HepG2 (cell line): ENCODE data around the gene SIAH2. TPM values are rescaled to one million over a fixed set of nuclear protein-coding genes. Genes with fewer than 3 reads are reported as not detected.

Source experiments
- ATAC-seq: fragments of 200-7000 bp; cut with Tn5 transposase; 3 replicates; pipeline ENCODE4 v1.9.1; 2020; ENCODE audit warnings: mild to moderate bottlenecking, moderate library complexity
- BruUV-seq: library from RNA; stranded (reverse); fragments of 400-500 nt; replicated peaks from 2 replicates; lab custom pipeline; 2021; lab: Mats Ljungman, UMichigan
- CTCF ChIA-PET: fragments of 300-600 bp; formaldehyde crosslinking; extraction: SDS; loops from one replicate; lab custom pipeline; 2021; ENCODE audit warnings: low total read pairs, inconsistent platforms, low intra/inter-chr PET ratio; lab: Yijun Ruan, JAX
- POLR2A ChIA-PET: fragments of 350-600 bp; sonication (Branson Sonifier 250); formaldehyde crosslinking; loops from one replicate; lab custom pipeline; 2020; ENCODE audit warnings: antibody characterized with exemption, inconsistent platforms; lab: Yijun Ruan, JAX
- DNase-seq: peaks from one replicate; pipeline ENCODE4 v3.0.0-alpha.2; 2015; ENCODE audit warnings: low spot score
- FAIRE-seq: peaks from 3 replicates; lab custom pipeline; 2011; peaks lifted over from hg19 to GRCh38; lab: Jason Lieb, UNC
- H2AFZ ChIP-seq: one replicate; pipeline ENCODE4 v1.6.1; 2011; ENCODE audit warnings: low read length, inconsistent platforms
- H3K27ac ChIP-seq: fragments of 300-600 bp; 3 replicates; pipeline ENCODE4 v1.8.0; 2011; ENCODE audit warnings: mixed run types, mild to moderate bottlenecking, mixed read lengths, low read length, inconsistent platforms; ENCODE audit not compliant: insufficient read depth; ENCODE audit errors: extremely low read length
- H3K27me3 ChIP-seq, 2 experiments: fragments of 200-600 bp in 1 of 2; 2 replicates in 1 of 2; 3 replicates in 1 of 2; pipeline versions ENCODE4 v1.6.0 to v1.8.0; 2011; ENCODE audit warnings: low read length in 2 of 2, mild to moderate bottlenecking in 2 of 2, moderate library complexity in 2 of 2, inconsistent platforms in 1 of 2; ENCODE audit not compliant: insufficient read depth in 2 of 2, control insufficient read depth in 1 of 2
- H3K36me3 ChIP-seq, 2 experiments: fragments of 200-600 bp in 1 of 2; replicated peaks in 1 of 2; 2 replicates in 1 of 2; 3 replicates in 1 of 2; pipeline versions ENCODE4 v1.5.1 to v1.8.0; 2011; ENCODE audit warnings: low read length in 2 of 2, inconsistent platforms in 1 of 2; ENCODE audit not compliant: insufficient read depth in 2 of 2, control insufficient read depth in 1 of 2
- H3K4me1 ChIP-seq: 2 replicates; pipeline ENCODE4 v1.5.1; 2012; ENCODE audit warnings: low read length, inconsistent platforms; ENCODE audit not compliant: insufficient read depth
- H3K4me2 ChIP-seq: 2 replicates; pipeline ENCODE4 v1.6.0; 2011; ENCODE audit warnings: low read depth, low read length, inconsistent platforms
- H3K4me3 ChIP-seq, 3 experiments: fragments of 200-600 bp in 1 of 3; sonication (generic), shearing (Covaris generic) in 1 of 3; replicated peaks in 1 of 3; 2 replicates each; pipeline ENCODE4 v1.5.1; 2011 to 2016; ENCODE audit warnings: low read length in 3 of 3, inconsistent platforms in 2 of 3, low read depth in 2 of 3, mild to moderate bottlenecking in 2 of 3, control low read depth in 1 of 3, mixed read lengths in 1 of 3; ENCODE audit not compliant: insufficient read depth in 1 of 3
- H3K79me2 ChIP-seq: one replicate; pipeline ENCODE4 v1.6.1; 2011; ENCODE audit warnings: low read length, inconsistent platforms; ENCODE audit not compliant: insufficient read depth
- H3K9ac ChIP-seq: 2 replicates; pipeline ENCODE4 v1.6.0; 2011; ENCODE audit warnings: mild to moderate bottlenecking, low read depth, low read length, inconsistent platforms; ENCODE audit not compliant: insufficient read depth
- H3K9me3 ChIP-seq: 2 replicates; pipeline ENCODE4 v1.5.1; 2012; ENCODE audit warnings: mild to moderate bottlenecking, low read length
- H4K20me1 ChIP-seq: 2 replicates; pipeline ENCODE4 v1.6.0; 2011; ENCODE audit warnings: inconsistent platforms, mild to moderate bottlenecking, low read length, moderate library complexity; ENCODE audit not compliant: insufficient read depth
- CBX5 ChIP-seq: sonication (generic); formaldehyde crosslinking; IDR thresholded peaks from 2 replicates; pipeline ENCODE4 v1.4.0; 2020; ENCODE audit warnings: missing genetic modification reagents, borderline replicate concordance
- CHD2 ChIP-seq: IDR thresholded peaks from 2 replicates; pipeline ENCODE4 v1.6.1; 2011; ENCODE audit warnings: low read depth, low read length, improper control_type of control experiment
- ELF1 ChIP-seq: sonication (generic); formaldehyde crosslinking; IDR thresholded peaks from 2 replicates; pipeline ENCODE4 v1.4.0; 2020; ENCODE audit warnings: missing genetic modification reagents
- GABPB1 ChIP-seq: IDR thresholded peaks from 2 replicates; pipeline ENCODE4 v1.6.1; 2016; ENCODE audit warnings: mild to moderate bottlenecking, missing genetic modification reagents, moderate library complexity, missing compliant biosample characterization
- ISL2 ChIP-seq: sonication (generic); formaldehyde crosslinking; IDR thresholded peaks from 2 replicates; pipeline ENCODE4 v1.5.0; 2020; ENCODE audit warnings: missing genetic modification reagents
- POGZ ChIP-seq: sonication (generic); formaldehyde crosslinking; IDR thresholded peaks from 2 replicates; pipeline ENCODE4 v1.4.0; 2020; ENCODE audit warnings: mild to moderate bottlenecking, missing genetic modification reagents
- POLR2A ChIP-seq, 2 experiments: IDR thresholded peaks; 2 replicates each; pipeline ENCODE4 v1.6.1; 2011; ENCODE audit warnings: low read depth in 2 of 2, low read length in 2 of 2, mild to moderate bottlenecking in 1 of 2, moderate library complexity in 1 of 2; ENCODE audit not compliant: insufficient read depth in 1 of 2
- TBX3 ChIP-seq: fragments of 450-650 bp; IDR thresholded peaks from 2 replicates; pipeline ENCODE4 v1.6.1; 2017; ENCODE audit warnings: antibody characterized with exemption, mild to moderate bottlenecking, inconsistent platforms, borderline replicate concordance
- TCF7L2 ChIP-seq: IDR thresholded peaks from 2 replicates; pipeline ENCODE4 v1.6.1; 2011; ENCODE audit warnings: mild to moderate bottlenecking, low read depth, low read length, moderate library complexity
- YEATS2 ChIP-seq: sonication (generic); formaldehyde crosslinking; IDR thresholded peaks from 2 replicates; pipeline ENCODE4 v1.4.0; 2020; ENCODE audit warnings: missing genetic modification reagents, borderline replicate concordance
- ZKSCAN8 ChIP-seq: IDR thresholded peaks from 2 replicates; pipeline ENCODE4 v1.6.1; 2016; ENCODE audit warnings: borderline replicate concordance, missing genetic modification reagents, missing compliant biosample characterization
- ZNF430 ChIP-seq: sonication (generic); formaldehyde crosslinking; IDR thresholded peaks from 2 replicates; pipeline ENCODE4 v1.9.0; 2021; ENCODE audit warnings: mild to moderate bottlenecking, missing genetic modification reagents
- ZNF629 ChIP-seq: sonication (generic); formaldehyde crosslinking; conservative IDR thresholded peaks from 2 replicates; pipeline ENCODE4 v1.5.0; 2020; ENCODE audit warnings: missing genetic modification reagents
- WGBS: methylation state at CpG from one replicate; pipeline ENCODE4 v1.1.6; 2017; ENCODE audit warnings: low lambda C conversion rate; 5-methylcytosine and 5-hydroxymethylcytosine counted together
- in situ Hi-C: cut with HindIII; loops from 2 replicates; pipeline ENCODE4 v1.10.0; 2017; ENCODE audit warnings: low pct_unique_long_range_greater_than_20kb; ENCODE audit not compliant: extremely low pct_ligation_motif_present
- intact Hi-C: fragments of 100-400 bp; cut with micrococcal nuclease; formaldehyde crosslinking; loops from one replicate; pipeline ENCODE4 v1.10.0; 2022; ENCODE audit not compliant: unreplicated experiment
- polyA plus RNA-seq, 8 experiments: library from polyadenylated mRNA; depleted of rRNA in 3 of 8; stranded (reverse) in 7 of 8; unstranded in 1 of 8; fragments of >200 nt; fragmentation: Illumina TruSeq in 4 of 8; extraction: Trizol in 4 of 8; gene quantifications; 2 replicates each; pipeline versions ENCODE4 v1.2.1 to v1.2.3, GENCODE V29; 2011 to 2016; ENCODE audit warnings: low read depth in 4 of 8, missing spikeins in 1 of 8, mixed read lengths in 1 of 8; ENCODE audit not compliant: insufficient read depth in 1 of 8
- total RNA-seq, 5 experiments: library from RNA; depleted of rRNA; stranded (reverse); fragments of >200 nt; fragmentation: Illumina TruSeq; extraction: Trizol; gene quantifications; 2 replicates each; pipeline ENCODE4 v1.2.3, GENCODE V29; 2016; ENCODE audit warnings: low read depth in 1 of 5
- TF ChIP-seq, protein P1 (sequence below): IDR thresholded peaks from 2 replicates; pipeline ENCODE4 v1.6.1; 2012; ENCODE audit warnings: inconsistent platforms
- TF ChIP-seq, protein P2 (sequence below): sonication (generic); formaldehyde crosslinking; IDR thresholded peaks from 2 replicates; pipeline ENCODE4 v1.9.0; 2021; ENCODE audit warnings: mild to moderate bottlenecking, missing genetic modification reagents

The SIAH2 gene
- total and polyA plus RNA-seq, 2 of the 13 experiments (the other 11 are each of a cell fraction or from before 2014, with no cell fraction given): 71.8 to 117 TPM

DNA sequence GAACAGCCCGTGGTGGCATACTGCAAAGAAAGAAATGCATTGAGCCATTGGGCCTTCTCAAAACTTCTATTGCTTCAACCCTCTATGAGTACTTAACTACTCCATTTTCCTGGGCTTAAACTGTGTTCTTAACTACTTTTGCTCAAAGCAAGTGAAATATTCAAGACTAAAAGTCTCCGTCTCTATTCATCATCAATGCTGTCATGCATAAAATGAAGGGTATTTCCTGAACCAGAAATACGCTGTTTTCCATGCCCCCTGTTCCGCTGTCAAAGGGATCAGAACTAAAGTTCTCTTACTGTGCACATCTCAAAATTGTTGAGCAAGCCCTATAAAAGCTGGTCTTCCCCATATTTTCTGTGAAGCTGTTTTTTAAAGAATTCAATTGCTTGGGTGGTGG is 20.3 kb downstream of the SIAH2 start:
- peaks cover 100% of the 10 kb centered on the region for H3K4me1 ChIP-seq
- intact Hi-C loops: no loop called here
- no peak overlapping the region for H3K4me2 ChIP-seq
- ATAC-seq: no peak
- BruUV-seq: no TSS peak
- no peak for DNase-seq
- in situ Hi-C loops: no loop called here
- no peak for FAIRE-seq
- H3K27ac ChIP-seq: peak overlapping the region; percentile 99
- H3K27me3 ChIP-seq: no peaks in the 10 kb centered on the region
- H3K36me3 ChIP-seq: peaks cover 6 to 47% of the 10 kb centered on the region in 2 experiments; a peak in 4 of 5 replicates
- no peak overlapping the region for H2AFZ ChIP-seq
- ChIA-PET CTCF (no interaction called here), POLR2A (interaction anchor here (0.7 to 2.4 kb wide), 4 partner anchors 11 to 22 kb away, joined by 3 to 5 read pairs (median 4); partner anchors contain the start of gene SIAH2)
- peaks cover 48% of the 10 kb centered on the region for H4K20me1 ChIP-seq
- WGBS: 88% methylated on average over 4 of the region's 4 CpGs
- H3K9ac ChIP-seq: no peak overlapping the region
- TF ChIP-seq POGZ (CRISPR knock-in tag) (no peak), ISL2 (CRISPR knock-in tag) (no peak), ZKSCAN8 (no peak), ELF1 (CRISPR knock-in tag) (no peak), CBX5 (CRISPR knock-in tag) (no peak), TBX3 (no peak), CHD2 (no peak), YEATS2 (CRISPR knock-in tag) (no peak), TCF7L2 (no peak), POLR2A (IDR thresholded peaks at IDR 0.05; ENCODE audit: insufficient read depth in 1 of 2, low read depth in 2 of 2, low read length in 2 of 2) (no peak), ZNF430 (CRISPR knock-in tag) (no peak), GABPB1 (CRISPR knock-in tag) (no peak), ZNF629 (no peak)
- TF ChIP-seq, protein P1, sequence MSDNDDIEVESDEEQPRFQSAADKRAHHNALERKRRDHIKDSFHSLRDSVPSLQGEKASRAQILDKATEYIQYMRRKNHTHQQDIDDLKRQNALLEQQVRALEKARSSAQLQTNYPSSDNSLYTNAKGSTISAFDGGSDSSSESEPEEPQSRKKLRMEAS: no peak
- TF ChIP-seq, protein P2, sequence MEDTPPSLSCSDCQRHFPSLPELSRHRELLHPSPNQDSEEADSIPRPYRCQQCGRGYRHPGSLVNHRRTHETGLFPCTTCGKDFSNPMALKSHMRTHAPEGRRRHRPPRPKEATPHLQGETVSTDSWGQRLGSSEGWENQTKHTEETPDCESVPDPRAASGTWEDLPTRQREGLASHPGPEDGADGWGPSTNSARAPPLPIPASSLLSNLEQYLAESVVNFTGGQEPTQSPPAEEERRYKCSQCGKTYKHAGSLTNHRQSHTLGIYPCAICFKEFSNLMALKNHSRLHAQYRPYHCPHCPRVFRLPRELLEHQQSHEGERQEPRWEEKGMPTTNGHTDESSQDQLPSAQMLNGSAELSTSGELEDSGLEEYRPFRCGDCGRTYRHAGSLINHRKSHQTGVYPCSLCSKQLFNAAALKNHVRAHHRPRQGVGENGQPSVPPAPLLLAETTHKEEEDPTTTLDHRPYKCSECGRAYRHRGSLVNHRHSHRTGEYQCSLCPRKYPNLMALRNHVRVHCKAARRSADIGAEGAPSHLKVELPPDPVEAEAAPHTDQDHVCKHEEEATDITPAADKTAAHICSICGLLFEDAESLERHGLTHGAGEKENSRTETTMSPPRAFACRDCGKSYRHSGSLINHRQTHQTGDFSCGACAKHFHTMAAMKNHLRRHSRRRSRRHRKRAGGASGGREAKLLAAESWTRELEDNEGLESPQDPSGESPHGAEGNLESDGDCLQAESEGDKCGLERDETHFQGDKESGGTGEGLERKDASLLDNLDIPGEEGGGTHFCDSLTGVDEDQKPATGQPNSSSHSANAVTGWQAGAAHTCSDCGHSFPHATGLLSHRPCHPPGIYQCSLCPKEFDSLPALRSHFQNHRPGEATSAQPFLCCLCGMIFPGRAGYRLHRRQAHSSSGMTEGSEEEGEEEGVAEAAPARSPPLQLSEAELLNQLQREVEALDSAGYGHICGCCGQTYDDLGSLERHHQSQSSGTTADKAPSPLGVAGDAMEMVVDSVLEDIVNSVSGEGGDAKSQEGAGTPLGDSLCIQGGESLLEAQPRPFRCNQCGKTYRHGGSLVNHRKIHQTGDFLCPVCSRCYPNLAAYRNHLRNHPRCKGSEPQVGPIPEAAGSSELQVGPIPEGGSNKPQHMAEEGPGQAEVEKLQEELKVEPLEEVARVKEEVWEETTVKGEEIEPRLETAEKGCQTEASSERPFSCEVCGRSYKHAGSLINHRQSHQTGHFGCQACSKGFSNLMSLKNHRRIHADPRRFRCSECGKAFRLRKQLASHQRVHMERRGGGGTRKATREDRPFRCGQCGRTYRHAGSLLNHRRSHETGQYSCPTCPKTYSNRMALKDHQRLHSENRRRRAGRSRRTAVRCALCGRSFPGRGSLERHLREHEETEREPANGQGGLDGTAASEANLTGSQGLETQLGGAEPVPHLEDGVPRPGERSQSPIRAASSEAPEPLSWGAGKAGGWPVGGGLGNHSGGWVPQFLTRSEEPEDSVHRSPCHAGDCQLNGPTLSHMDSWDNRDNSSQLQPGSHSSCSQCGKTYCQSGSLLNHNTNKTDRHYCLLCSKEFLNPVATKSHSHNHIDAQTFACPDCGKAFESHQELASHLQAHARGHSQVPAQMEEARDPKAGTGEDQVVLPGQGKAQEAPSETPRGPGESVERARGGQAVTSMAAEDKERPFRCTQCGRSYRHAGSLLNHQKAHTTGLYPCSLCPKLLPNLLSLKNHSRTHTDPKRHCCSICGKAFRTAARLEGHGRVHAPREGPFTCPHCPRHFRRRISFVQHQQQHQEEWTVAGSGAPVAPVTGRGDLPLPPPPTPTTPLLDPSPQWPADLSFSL: no peak
- H3K4me3 ChIP-seq: no peak overlapping the region
- no peaks in the 10 kb centered on the region for H3K9me3 ChIP-seq
- H3K79me2 ChIP-seq: peaks cover 63% of the 10 kb centered on the region
